T-helper 22 cell (primary cell): ENCODE results near the gene FKBP4.
"Not testable (repeated sequence)": the region's sequence is repeated elsewhere in the genome, so short reads cannot be mapped to it uniquely, and the experiment has no call there.

Experiments used
- DNase-seq: peaks from one replicate; pipeline ENCODE4 v3.0.0-alpha.2; 2020; ENCODE audit warnings: low read depth

FKBP4 gene

GRCh38 chr12:2794736-2795289, at the start of gene FKBP4:
Gene FKBP4, plus strand, starts transcription at chr12:2794970. Its CDS starts 170 bp downstream, at chr12:2795140.
- DNase-seq = peak; percentile 86

GRCh38 chr12:2745655-2746054, 49.1 kb upstream of the FKBP4 start:
- no peak for DNase-seq

GRCh38 chr12:2749580-2749979, 45.2 kb upstream of the FKBP4 start:
- no peak for DNase-seq

GRCh38 chr12:2750185-2750584, 44.6 kb upstream of the FKBP4 start:
- DNase-seq = no peak

GRCh38 chr12:2751230-2751629, 43.5 kb upstream of the FKBP4 start:
- DNase-seq = no peak

- no peak for DNase-seq
Observed at GRCh38 chr12:2751686-2752085, 43.1 kb upstream of the FKBP4 start.

GRCh38 chr12:2752676-2753371, 41.9 kb upstream of the FKBP4 start:
- peak; percentile 34 for DNase-seq

- no peak for DNase-seq
Observed at GRCh38 chr12:2753536-2753935, 41.2 kb upstream of the FKBP4 start.

- DNase-seq = no peak
Observed at GRCh38 chr12:2754208-2754607, 40.6 kb upstream of the FKBP4 start.

GRCh38 chr12:2756756-2757155, 38.0 kb upstream of the FKBP4 start:
- DNase-seq = no peak

- DNase-seq = no peak
Observed at GRCh38 chr12:2759733-2760132, 35.0 kb upstream of the FKBP4 start.

GRCh38 chr12:2764398-2764797, 30.4 kb upstream of the FKBP4 start:
- DNase-seq = no peak

- DNase-seq = no peak
Observed at GRCh38 chr12:2765052-2765451, 29.7 kb upstream of the FKBP4 start.

- DNase-seq = no peak
Observed at GRCh38 chr12:2765608-2766007, 29.2 kb upstream of the FKBP4 start.

GRCh38 chr12:2768224-2768961, 26.4 kb upstream of the FKBP4 start:
- DNase-seq = no peak

GRCh38 chr12:2769866-2770533, 24.8 kb upstream of the FKBP4 start:
- no peak for DNase-seq

GRCh38 chr12:2770544-2770943, 24.2 kb upstream of the FKBP4 start:
- DNase-seq = not testable (repeated sequence)

- no peak for DNase-seq
Observed at GRCh38 chr12:2772370-2772769, 22.4 kb upstream of the FKBP4 start.

- DNase-seq = no peak
Observed at GRCh38 chr12:2773199-2773875, 21.4 kb upstream of the FKBP4 start.

GRCh38 chr12:2775431-2775830, 19.3 kb upstream of the FKBP4 start:
- no peak for DNase-seq

- DNase-seq = no peak
Observed at GRCh38 chr12:2776129-2776806, 18.5 kb upstream of the FKBP4 start.

- no peak for DNase-seq
Observed at GRCh38 chr12:2779281-2779680, 15.5 kb upstream of the FKBP4 start.
